Hematopoietic multipotent progenitor cell treated with erythropoietin and hydrocortisone succinate and interleukin-3 and kit ligand, for 4 days (in vitro differentiated cells): ENCODE measurements around the gene TMEM74B.
"Not testable (repeated sequence)": the region's sequence is repeated elsewhere in the genome, so short reads cannot be mapped to it uniquely, and the experiment has no call there.

ENCODE experiments used
- DNase-seq: peaks from one replicate; pipeline ENCODE4 v3.0.0-alpha.2; 2015

The TMEM74B gene

GRCh38 chr20:1177680-1178079 is 7.1 kb downstream of the TMEM74B start:
- DNase-seq: peak; percentile 28

GRCh38 chr20:1174787-1175186 is 10.0 kb downstream of the TMEM74B start:
- no peak for DNase-seq

GRCh38 chr20:1173698-1174097 is 11.1 kb downstream of the TMEM74B start:
- no peak for DNase-seq

GRCh38 chr20:1171461-1172093 is 13.2 kb downstream of the TMEM74B start:
- DNase-seq: peak; percentile 77

GRCh38 chr20:1169224-1169623 is 15.6 kb downstream of the TMEM74B start:
- DNase-seq: no peak

GRCh38 chr20:1166948-1167720 is 17.6 kb downstream of the TMEM74B start:
- no peak for DNase-seq

GRCh38 chr20:1165941-1166340 is 18.8 kb downstream of the TMEM74B start:
- peak; percentile 18 for DNase-seq

- no peak for DNase-seq
Measured at GRCh38 chr20:1165521-1165920, 19.3 kb downstream of the TMEM74B start.

GRCh38 chr20:1164871-1165270 is 19.9 kb downstream of the TMEM74B start:
- DNase-seq: no peak

GRCh38 chr20:1163653-1164052 is 21.1 kb downstream of the TMEM74B start:
- DNase-seq: no peak

GRCh38 chr20:1163105-1163504 is 21.7 kb downstream of the TMEM74B start:
- DNase-seq: no peak

GRCh38 chr20:1160991-1161390 is 23.8 kb downstream of the TMEM74B start:
- no peak for DNase-seq

- no peak for DNase-seq
Measured at GRCh38 chr20:1160496-1160895, 24.3 kb downstream of the TMEM74B start.

- no peak for DNase-seq
Measured at GRCh38 chr20:1155342-1155741, 29.4 kb downstream of the TMEM74B start.

- DNase-seq: peak; percentile 27
Measured at GRCh38 chr20:1154691-1155090, 30.1 kb downstream of the TMEM74B start.

GRCh38 chr20:1154226-1154625 is 30.6 kb downstream of the TMEM74B start:
- DNase-seq: no peak

- DNase-seq: no peak
Measured at GRCh38 chr20:1150968-1151367, 33.8 kb downstream of the TMEM74B start.

GRCh38 chr20:1150218-1150617 is 34.6 kb downstream of the TMEM74B start:
- no peak for DNase-seq

GRCh38 chr20:1149812-1150211 is 35.0 kb downstream of the TMEM74B start:
- not testable (repeated sequence) for DNase-seq

- DNase-seq: no peak
Measured at GRCh38 chr20:1146957-1147356, 37.8 kb downstream of the TMEM74B start.

GRCh38 chr20:1144401-1145172 is 40.2 kb downstream of the TMEM74B start:
- DNase-seq: peak; percentile 35

GRCh38 chr20:1137236-1137635 is 47.5 kb downstream of the TMEM74B start:
- no peak for DNase-seq

- no peak for DNase-seq
Measured at GRCh38 chr20:1134836-1135235, 49.9 kb downstream of the TMEM74B start.

- DNase-seq: no peak
Measured at GRCh38 chr20:1134355-1134754, 50.4 kb downstream of the TMEM74B start.
